RWPE2 (cell line): ENCODE results near the gene PCSK6.

Source experiments
- ATAC-seq: fragments of 200-7000 bp; cut with Tn5 transposase; 3 replicates; pipeline ENCODE4 v1.9.1; 2021; ENCODE audit warnings: low read depth
- DNase-seq: peaks from one replicate; pipeline ENCODE4 v3.0.0-alpha.2; 2020; ENCODE audit warnings: low spot score
- H3K27ac ChIP-seq: fragments of 450-650 bp; 2 replicates; pipeline ENCODE4 v1.5.1; 2017; ENCODE audit warnings: mild to moderate bottlenecking; ENCODE audit not compliant: poor library complexity, severe bottlenecking
- H3K27me3 ChIP-seq: fragments of 250-450 bp; sonication (Bioruptor Pico); 2 replicates; pipeline ENCODE4 v1.5.1; 2021; ENCODE audit warnings: mild to moderate bottlenecking, moderate library complexity; ENCODE audit not compliant: insufficient read depth, poor library complexity, severe bottlenecking
- H3K36me3 ChIP-seq: fragments of 250-450 bp; sonication (Bioruptor Pico); 2 replicates; pipeline ENCODE4 v1.5.1; 2020; ENCODE audit warnings: low read depth, mild to moderate bottlenecking, moderate library complexity
- H3K4me1 ChIP-seq: fragments of 250-450 bp; sonication (Bioruptor Pico); 2 replicates; pipeline ENCODE4 v1.5.1; 2021; ENCODE audit warnings: mild to moderate bottlenecking, moderate library complexity; ENCODE audit not compliant: insufficient read depth, poor library complexity, severe bottlenecking
- H3K4me3 ChIP-seq: fragments of 250-450 bp; sonication (Bioruptor Pico); 2 replicates; pipeline ENCODE4 v1.5.1; 2021; ENCODE audit warnings: mild to moderate bottlenecking, moderate library complexity; ENCODE audit not compliant: severe bottlenecking
- H3K9me3 ChIP-seq: fragments of 250-450 bp; sonication (Bioruptor Pico); 2 replicates; pipeline ENCODE4 v1.5.1; 2021; ENCODE audit warnings: mild to moderate bottlenecking, moderate library complexity; ENCODE audit not compliant: severe bottlenecking
- TF ChIP-seq, protein P1 (sequence below): fragments of 450-650 bp; IDR thresholded peaks from one replicate; pipeline ENCODE4 v1.5.1; 2017; ENCODE audit warnings: mild to moderate bottlenecking, moderate library complexity; ENCODE audit not compliant: poor library complexity, severe bottlenecking

The PCSK6 gene

GRCh38 chr15:101374326-101374725, 115.2 kb downstream of the PCSK6 start:
- DNase-seq (no peak), ATAC-seq (no peak)
- Histone ChIP-seq H3K4me1 (no peaks in the 10 kb centered on the region), H3K36me3 (no peaks in the 10 kb centered on the region), H3K27me3 (no peaks in the 10 kb centered on the region), H3K27ac (no peak overlapping the region), H3K9me3 (no peaks in the 10 kb centered on the region), H3K4me3 (no peak overlapping the region)
- TF ChIP-seq, protein P1, sequence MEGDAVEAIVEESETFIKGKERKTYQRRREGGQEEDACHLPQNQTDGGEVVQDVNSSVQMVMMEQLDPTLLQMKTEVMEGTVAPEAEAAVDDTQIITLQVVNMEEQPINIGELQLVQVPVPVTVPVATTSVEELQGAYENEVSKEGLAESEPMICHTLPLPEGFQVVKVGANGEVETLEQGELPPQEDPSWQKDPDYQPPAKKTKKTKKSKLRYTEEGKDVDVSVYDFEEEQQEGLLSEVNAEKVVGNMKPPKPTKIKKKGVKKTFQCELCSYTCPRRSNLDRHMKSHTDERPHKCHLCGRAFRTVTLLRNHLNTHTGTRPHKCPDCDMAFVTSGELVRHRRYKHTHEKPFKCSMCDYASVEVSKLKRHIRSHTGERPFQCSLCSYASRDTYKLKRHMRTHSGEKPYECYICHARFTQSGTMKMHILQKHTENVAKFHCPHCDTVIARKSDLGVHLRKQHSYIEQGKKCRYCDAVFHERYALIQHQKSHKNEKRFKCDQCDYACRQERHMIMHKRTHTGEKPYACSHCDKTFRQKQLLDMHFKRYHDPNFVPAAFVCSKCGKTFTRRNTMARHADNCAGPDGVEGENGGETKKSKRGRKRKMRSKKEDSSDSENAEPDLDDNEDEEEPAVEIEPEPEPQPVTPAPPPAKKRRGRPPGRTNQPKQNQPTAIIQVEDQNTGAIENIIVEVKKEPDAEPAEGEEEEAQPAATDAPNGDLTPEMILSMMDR, result no peak

GRCh38 chr15:101373577-101373976, 115.9 kb downstream of the PCSK6 start:
- DNase-seq (no peak), ATAC-seq (no peak)
- no peak overlapping the region for H3K27ac ChIP-seq
- no peak overlapping the region for H3K4me3 ChIP-seq
- TF ChIP-seq, protein P1, result no peak
- no peaks in the 10 kb centered on the region for H3K9me3 ChIP-seq
- H3K27me3 ChIP-seq, result no peaks in the 10 kb centered on the region
- H3K36me3 ChIP-seq, result no peaks in the 10 kb centered on the region
- H3K4me1 ChIP-seq, result no peaks in the 10 kb centered on the region

DNA sequence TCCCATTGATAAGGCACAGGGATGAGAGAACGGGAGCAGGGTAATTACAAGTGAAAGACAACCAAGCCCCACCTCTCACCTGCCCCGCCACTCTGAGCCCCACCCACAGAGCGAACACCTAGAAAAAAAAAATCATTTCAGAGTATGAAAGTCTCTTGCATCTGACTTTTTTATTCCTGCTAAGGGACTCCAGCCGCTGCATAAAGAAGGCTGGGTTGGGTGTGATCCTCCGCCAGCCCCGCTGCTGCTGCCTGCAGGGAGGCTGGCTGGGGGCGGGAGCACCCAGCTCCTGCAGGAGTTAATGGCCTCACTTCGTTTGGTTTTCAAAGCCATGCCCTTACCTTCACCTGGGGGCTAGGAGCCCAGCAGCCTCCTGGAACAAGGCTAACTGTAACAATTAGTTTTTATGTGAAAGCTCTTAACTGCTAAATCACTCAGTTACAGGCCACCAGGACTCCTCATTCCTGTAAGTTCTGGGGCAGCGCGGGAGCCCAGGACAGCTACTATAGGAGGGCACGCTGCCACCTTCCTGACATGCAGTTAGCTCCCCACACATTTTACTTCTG, 116.5 kb downstream of the PCSK6 start:
- no peaks in the 10 kb centered on the region for H3K4me1 ChIP-seq
- H3K27me3 ChIP-seq, result no peaks in the 10 kb centered on the region
- H3K9me3 ChIP-seq, result no peaks in the 10 kb centered on the region
- peak; percentile 15; the same call in 1 of the 3 replicates for ATAC-seq
- H3K36me3 ChIP-seq, result no peaks in the 10 kb centered on the region
- TF ChIP-seq, protein P1, result no peak
- H3K4me3 ChIP-seq, result no peak overlapping the region
- H3K27ac ChIP-seq, result no peak overlapping the region
- DNase-seq, result peak; percentile 48

GRCh38 chr15:101372149-101372577, 117.3 kb downstream of the PCSK6 start:
- no peaks in the 10 kb centered on the region for H3K9me3 ChIP-seq
- TF ChIP-seq, protein P1, result no peak
- no peaks in the 10 kb centered on the region for H3K27me3 ChIP-seq
- no peak overlapping the region for H3K4me3 ChIP-seq
- ATAC-seq (0 out of 3 replicates have a peak, but pooled peaks have one; percentile 17), DNase-seq (peak; percentile 63)
- no peak overlapping the region for H3K27ac ChIP-seq
- H3K36me3 ChIP-seq, result no peaks in the 10 kb centered on the region
- no peaks in the 10 kb centered on the region for H3K4me1 ChIP-seq

DNA sequence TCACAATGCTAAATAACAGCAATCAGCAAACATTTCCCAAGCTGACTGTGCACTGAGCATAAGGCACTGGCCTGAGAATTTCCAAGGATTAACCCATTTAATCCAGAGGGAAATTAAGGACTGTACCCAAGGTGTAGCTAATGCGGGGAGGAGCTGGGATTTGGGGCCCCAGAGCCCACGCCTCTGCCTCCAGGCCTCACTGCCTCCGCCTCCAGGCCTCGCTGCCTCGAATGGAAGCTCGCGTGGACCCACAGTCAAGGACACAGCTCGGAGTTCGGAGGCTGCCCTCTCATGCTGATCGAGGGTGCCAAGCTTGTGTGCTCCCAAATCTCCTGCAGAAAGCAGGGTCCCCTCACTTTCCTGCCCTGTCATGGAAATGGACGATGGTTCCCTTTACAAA, 118.0 kb downstream of the PCSK6 start:
- no peak for ATAC-seq
- Histone ChIP-seq H3K4me3 (no peak overlapping the region), H3K27me3 (no peaks in the 10 kb centered on the region), H3K4me1 (no peaks in the 10 kb centered on the region), H3K36me3 (no peaks in the 10 kb centered on the region), H3K27ac (no peak overlapping the region), H3K9me3 (no peaks in the 10 kb centered on the region)
- TF ChIP-seq, protein P1, result no peak
- DNase-seq, result peak; percentile 67
